H9 (cell line): ENCODE data around the gene DMPK. TPM values are rescaled to one million over a fixed set of nuclear protein-coding genes. Genes with fewer than 3 reads are reported as not detected.

Experiments used
- DNase-seq: peaks from one replicate; pipeline ENCODE4 v3.0.0-alpha.2; 2017
- H2AFZ ChIP-seq: one replicate; pipeline ENCODE4 v1.6.1; 2013; ENCODE audit warnings: mild to moderate bottlenecking, low read length, control low read depth, moderate library complexity
- H2AK5ac ChIP-seq: 2 replicates; pipeline ENCODE4 v1.6.1; 2013; ENCODE audit warnings: low read length, control low read depth, mixed read lengths; ENCODE audit not compliant: insufficient read length
- H2BK120ac ChIP-seq: one replicate; pipeline ENCODE4 v1.6.1; 2013; ENCODE audit warnings: low read depth, mild to moderate bottlenecking, low read length, control low read depth, inconsistent platforms; ENCODE audit not compliant: poor library complexity, severe bottlenecking
- H2BK12ac ChIP-seq: 2 replicates; pipeline ENCODE4 v1.6.1; 2013; ENCODE audit warnings: low read length, control low read depth, mixed read lengths, low read depth; ENCODE audit not compliant: insufficient read length
- H2BK15ac ChIP-seq: 2 replicates; pipeline ENCODE4 v1.6.1; 2013; ENCODE audit warnings: low read depth, low read length, control low read depth
- H2BK20ac ChIP-seq: one replicate; pipeline ENCODE4 v1.6.1; 2013; ENCODE audit warnings: low read depth, mild to moderate bottlenecking, low read length, control low read depth, inconsistent platforms; ENCODE audit not compliant: poor library complexity, severe bottlenecking
- H2BK5ac ChIP-seq: 2 replicates; pipeline ENCODE4 v1.6.1; 2013; ENCODE audit warnings: low read length, control low read depth, mixed read lengths; ENCODE audit not compliant: insufficient read length
- H3K14ac ChIP-seq: 2 replicates; pipeline ENCODE4 v1.6.1; 2013; ENCODE audit warnings: low read length, control low read depth; ENCODE audit not compliant: insufficient read depth
- H3K18ac ChIP-seq: 2 replicates; pipeline ENCODE4 v1.6.1; 2013; ENCODE audit warnings: low read depth, mild to moderate bottlenecking, mixed read lengths, low read length, control low read depth; ENCODE audit not compliant: insufficient read length
- H3K23ac ChIP-seq: 2 replicates; pipeline ENCODE4 v1.6.1; 2013; ENCODE audit warnings: low read length, control low read depth, mixed read lengths, low read depth; ENCODE audit not compliant: insufficient read length
- H3K23me2 ChIP-seq: 2 replicates; pipeline ENCODE4 v1.6.1; 2013; ENCODE audit warnings: low read depth, mild to moderate bottlenecking, mixed read lengths, low read length, control low read depth; ENCODE audit not compliant: insufficient read length, poor library complexity, severe bottlenecking
- H3K27ac ChIP-seq: 2 replicates; pipeline ENCODE4 v1.5.1; 2013; ENCODE audit warnings: low read length, control low read depth, mixed read lengths, low read depth; ENCODE audit not compliant: insufficient read length
- H3K27me3 ChIP-seq: 2 replicates; pipeline ENCODE4 v1.6.1; 2013; ENCODE audit warnings: low read length, control low read depth, inconsistent platforms; ENCODE audit not compliant: insufficient read depth
- H3K4ac ChIP-seq: 2 replicates; pipeline ENCODE4 v1.6.1; 2013; ENCODE audit warnings: low read depth, mild to moderate bottlenecking, control low read depth, inconsistent platforms, low read length, moderate library complexity
- H3K4me1 ChIP-seq: 2 replicates; pipeline ENCODE4 v1.6.1; 2013; ENCODE audit warnings: low read length, control low read depth, inconsistent platforms; ENCODE audit not compliant: insufficient read depth
- H3K4me2 ChIP-seq: 2 replicates; pipeline ENCODE4 v1.6.1; 2013; ENCODE audit warnings: low read length, control low read depth, mixed read lengths; ENCODE audit not compliant: insufficient read length, insufficient read depth
- H3K56ac ChIP-seq: 2 replicates; pipeline ENCODE4 v1.6.1; 2013; ENCODE audit warnings: low read depth, mild to moderate bottlenecking, mixed read lengths, low read length, control low read depth; ENCODE audit not compliant: insufficient read length
- H3K79me1 ChIP-seq: 2 replicates; pipeline ENCODE4 v1.6.1; 2013; ENCODE audit warnings: low read depth, mild to moderate bottlenecking, moderate library complexity, low read length, control low read depth, inconsistent platforms; ENCODE audit not compliant: insufficient read depth, poor library complexity, severe bottlenecking
- H3K79me2 ChIP-seq: 2 replicates; pipeline ENCODE4 v1.6.1; 2013; ENCODE audit warnings: low read length, control low read depth, inconsistent platforms; ENCODE audit not compliant: insufficient read depth
- H3K9ac ChIP-seq: 2 replicates; pipeline ENCODE4 v1.6.1; 2013; ENCODE audit warnings: low read length, control low read depth, mixed read lengths; ENCODE audit not compliant: insufficient read length; ENCODE audit errors: extremely low read depth
- H3K9me3 ChIP-seq: one replicate; pipeline ENCODE4 v1.6.1; 2013; ENCODE audit warnings: low read depth, low read length, inconsistent platforms; ENCODE audit not compliant: control insufficient read depth
- H3T11ph ChIP-seq: one replicate; pipeline ENCODE4 v1.6.1; 2013; ENCODE audit warnings: mild to moderate bottlenecking, low read length, control low read depth, inconsistent platforms
- H4K20me1 ChIP-seq: one replicate; pipeline ENCODE4 v1.6.1; 2013; ENCODE audit not compliant: control insufficient read depth, insufficient read length, insufficient read depth
- H4K5ac ChIP-seq: 2 replicates; pipeline ENCODE4 v1.6.1; 2013; ENCODE audit warnings: low read depth, mild to moderate bottlenecking, mixed read lengths, low read length, control low read depth; ENCODE audit not compliant: insufficient read length
- H4K8ac ChIP-seq: replicated peaks from 2 replicates; pipeline ENCODE4 v1.6.1; 2013; ENCODE audit warnings: low read length, control low read depth, mixed read lengths, low read depth; ENCODE audit not compliant: insufficient read length
- H4K91ac ChIP-seq: 2 replicates; pipeline ENCODE4 v1.6.1; 2013; ENCODE audit warnings: low read depth, mild to moderate bottlenecking, moderate library complexity, mixed read lengths, low read length, control low read depth; ENCODE audit not compliant: insufficient read length
- H3K27ac Mint-ChIP-seq, 3 experiments: 2 replicates in 2 of 3; 3 replicates in 1 of 3; pipeline ENCODE4 v1.8.0; 2020 to 2021; ENCODE audit warnings: mixed read lengths in 3 of 3, mild to moderate bottlenecking in 1 of 3, moderate library complexity in 1 of 3
- H3K27me3 Mint-ChIP-seq: 2 replicates; pipeline ENCODE4 v1.8.0; 2021; ENCODE audit warnings: low read depth, mild to moderate bottlenecking, moderate library complexity, mixed read lengths
- H3K36me3 Mint-ChIP-seq, 3 experiments: 2 replicates in 2 of 3; 3 replicates in 1 of 3; pipeline ENCODE4 v1.8.0; 2020 to 2021; ENCODE audit warnings: low read depth in 3 of 3, mixed read lengths in 3 of 3; ENCODE audit not compliant: insufficient read depth in 1 of 3
- H3K4me1 Mint-ChIP-seq, 2 experiments: 2 replicates each; pipeline ENCODE4 v1.8.0; 2020; ENCODE audit warnings: mixed read lengths in 2 of 2
- H3K4me3 Mint-ChIP-seq, 2 experiments: 2 replicates in 1 of 2; 3 replicates in 1 of 2; pipeline ENCODE4 v1.8.0; 2020 to 2021; ENCODE audit warnings: mild to moderate bottlenecking in 2 of 2, mixed read lengths in 2 of 2, moderate library complexity in 1 of 2
- H3K9me3 Mint-ChIP-seq, 2 experiments: 2 replicates in 1 of 2; 3 replicates in 1 of 2; pipeline ENCODE4 v1.8.0; 2020; ENCODE audit warnings: mild to moderate bottlenecking in 2 of 2, mixed read lengths in 2 of 2, moderate library complexity in 1 of 2
- WGBS: extraction: QIAGEN DNeasy Blood & Tissue Kit; methylation state at CpG from one replicate; pipeline ENCODE4 v1.1.7; 2013; ENCODE audit warnings: missing lambda C conversion rate, low lambda C conversion rate, mixed read lengths; ENCODE audit not compliant: insufficient read length; ENCODE audit errors: extremely low coverage; 5-methylcytosine and 5-hydroxymethylcytosine counted together
- total RNA-seq: library from RNA; stranded (reverse); gene quantifications from 2 replicates; pipeline ENCODE4 v1.2.1, GENCODE V29; 2021
- TF ChIP-seq, protein P1 (sequence below): fragments of 200-600 bp; sonication (generic); conservative IDR thresholded peaks from 3 replicates; pipeline ENCODE4 v1.8.0; 2021; ENCODE audit warnings: antibody characterized with exemption, mild to moderate bottlenecking

Gene DMPK
- total RNA-seq, 1 experiment from 2014 or later = 67.4 TPM

DNA sequence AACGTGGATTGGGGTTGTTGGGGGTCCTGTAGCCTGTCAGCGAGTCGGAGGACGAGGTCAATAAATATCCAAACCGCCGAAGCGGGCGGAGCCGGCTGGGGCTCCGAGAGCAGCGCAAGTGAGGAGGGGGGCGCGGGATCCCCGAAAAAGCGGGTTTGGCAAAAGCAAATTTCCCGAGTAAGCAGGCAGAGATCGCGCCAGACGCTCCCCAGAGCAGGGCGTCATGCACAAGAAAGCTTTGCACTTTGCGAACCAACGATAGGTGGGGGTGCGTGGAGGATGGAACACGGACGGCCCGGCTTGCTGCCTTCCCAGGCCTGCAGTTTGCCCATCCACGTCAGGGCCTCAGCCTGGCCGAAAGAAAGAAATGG is 12.5 kb downstream of the DMPK start:
- no peak overlapping the region for H4K5ac ChIP-seq

More for the DNA sequence above, 12.5 kb downstream of the DMPK start:
- Histone ChIP-seq H3K79me2 (no peaks in the 10 kb centered on the region), H3K23ac (no peak overlapping the region), H2BK12ac (no peak overlapping the region), H4K91ac (no peak overlapping the region), H2AFZ (no peak overlapping the region), H3T11ph (no peak overlapping the region), H3K27ac (peak overlapping the region; percentile 35), H3K23me2 (peaks cover 18% of the 10 kb centered on the region), H3K4me1 (peaks cover 3% of the 10 kb centered on the region; the same call in 1 of the 2 replicates), H2BK5ac (no peak overlapping the region), H3K79me1 (no peaks in the 10 kb centered on the region), H3K9me3 (no peaks in the 10 kb centered on the region), H2BK15ac (no peak overlapping the region), H3K56ac (no peak overlapping the region), H3K27me3 (no peaks in the 10 kb centered on the region), H3K14ac (peak overlapping the region; percentile 59; the same call in 1 of the 2 replicates), H3K9ac (peak overlapping the region; percentile 39), H4K20me1 (no peaks in the 10 kb centered on the region), H3K4me2 (peak overlapping the region; percentile 58), H4K8ac (no peak overlapping the region), H3K4ac (no peak overlapping the region), H2AK5ac (no peak overlapping the region), H3K18ac (peak overlapping the region; percentile 36), H2BK120ac (no peak overlapping the region), H2BK20ac (no peak overlapping the region)
- peaks cover 3 to 24% (median 12%) of the 10 kb centered on the region in 3 experiments for H3K36me3 Mint-ChIP-seq
- H3K4me1 Mint-ChIP-seq = peaks cover 9 to 27% of the 10 kb centered on the region in 2 experiments
- no CpG with 5 or more reads among the region's 28 CpGs for WGBS
- TF ChIP-seq, protein P1, sequence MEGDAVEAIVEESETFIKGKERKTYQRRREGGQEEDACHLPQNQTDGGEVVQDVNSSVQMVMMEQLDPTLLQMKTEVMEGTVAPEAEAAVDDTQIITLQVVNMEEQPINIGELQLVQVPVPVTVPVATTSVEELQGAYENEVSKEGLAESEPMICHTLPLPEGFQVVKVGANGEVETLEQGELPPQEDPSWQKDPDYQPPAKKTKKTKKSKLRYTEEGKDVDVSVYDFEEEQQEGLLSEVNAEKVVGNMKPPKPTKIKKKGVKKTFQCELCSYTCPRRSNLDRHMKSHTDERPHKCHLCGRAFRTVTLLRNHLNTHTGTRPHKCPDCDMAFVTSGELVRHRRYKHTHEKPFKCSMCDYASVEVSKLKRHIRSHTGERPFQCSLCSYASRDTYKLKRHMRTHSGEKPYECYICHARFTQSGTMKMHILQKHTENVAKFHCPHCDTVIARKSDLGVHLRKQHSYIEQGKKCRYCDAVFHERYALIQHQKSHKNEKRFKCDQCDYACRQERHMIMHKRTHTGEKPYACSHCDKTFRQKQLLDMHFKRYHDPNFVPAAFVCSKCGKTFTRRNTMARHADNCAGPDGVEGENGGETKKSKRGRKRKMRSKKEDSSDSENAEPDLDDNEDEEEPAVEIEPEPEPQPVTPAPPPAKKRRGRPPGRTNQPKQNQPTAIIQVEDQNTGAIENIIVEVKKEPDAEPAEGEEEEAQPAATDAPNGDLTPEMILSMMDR = no peak
- H3K27ac Mint-ChIP-seq = peak overlapping the region; percentile 94 to 98 (median 98)
- DNase-seq = no peak
- peaks cover 3% of the 10 kb centered on the region for H3K27me3 Mint-ChIP-seq
- peak overlapping the region; percentile 82 to 93 for H3K4me3 Mint-ChIP-seq
- no peaks in the 10 kb centered on the region; a peak in 1 of 5 replicates for H3K9me3 Mint-ChIP-seq
